Lower lobe of right lung (tissue), 2 donors: ENCODE measurements around the gene ABCC11. TPM values are rescaled to one million over a fixed set of nuclear protein-coding genes. Genes with fewer than 3 reads are reported as not detected.

Experiments
- ATAC-seq, 2 donors: fragments of 200-7000 bp; cut with Tn5 transposase; one replicate each; pipeline ENCODE4 v1.9.1; 2020 to 2022; ENCODE audit warnings: mild to moderate bottlenecking in 2 of 2, moderate library complexity in 2 of 2
- DNase-seq: peaks from one replicate; pipeline ENCODE4 v3.0.0-alpha.2; 2020
- H3K27ac ChIP-seq: fragments of 200-600 bp; one replicate; pipeline ENCODE4 v1.8.0; 2022
- H3K27me3 ChIP-seq: fragments of 200-600 bp; one replicate; pipeline ENCODE4 v1.8.0; 2022; ENCODE audit warnings: low read depth
- H3K36me3 ChIP-seq: fragments of 200-600 bp; one replicate; pipeline ENCODE4 v1.8.0; 2022; ENCODE audit warnings: mild to moderate bottlenecking
- H3K4me1 ChIP-seq: fragments of 200-600 bp; one replicate; pipeline ENCODE4 v1.8.0; 2022
- H3K4me3 ChIP-seq: fragments of 200-600 bp; one replicate; pipeline ENCODE4 v1.8.0; 2022; ENCODE audit warnings: mild to moderate bottlenecking
- H3K9me3 ChIP-seq: fragments of 200-600 bp; one replicate; pipeline ENCODE4 v1.8.0; 2022
- CTCF ChIP-seq: fragments of 200-600 bp; IDR thresholded peaks from one replicate; pipeline ENCODE4 v1.8.0; 2022; ENCODE audit warnings: antibody characterized with exemption, mild to moderate bottlenecking
- intact Hi-C: fragments of 100-400 bp; cut with DNase I; formaldehyde crosslinking; loops from one replicate; pipeline ENCODE4 v1.11.0; 2022
- total RNA-seq: library from RNA; stranded (reverse); fragmentation: NEBNext Ultra II Directional; extraction: Animal tissue kit (Norgen Biotek cat#: 25700); gene quantifications from one replicate; pipeline ENCODE4 v1.2.1, GENCODE V29; 2021
- donor health status: DM: no; HTN: yes; CAD: no; lungs with severe emphysema.

The ABCC11 gene
- total RNA-seq, 1 donor from 2014 or later: not detected

- ATAC-seq: no peak
- no peak for DNase-seq
These were observed 126.1 kb downstream of the ABCC11 start for GRCh38 chr16:48121276-48121675.

DNA sequence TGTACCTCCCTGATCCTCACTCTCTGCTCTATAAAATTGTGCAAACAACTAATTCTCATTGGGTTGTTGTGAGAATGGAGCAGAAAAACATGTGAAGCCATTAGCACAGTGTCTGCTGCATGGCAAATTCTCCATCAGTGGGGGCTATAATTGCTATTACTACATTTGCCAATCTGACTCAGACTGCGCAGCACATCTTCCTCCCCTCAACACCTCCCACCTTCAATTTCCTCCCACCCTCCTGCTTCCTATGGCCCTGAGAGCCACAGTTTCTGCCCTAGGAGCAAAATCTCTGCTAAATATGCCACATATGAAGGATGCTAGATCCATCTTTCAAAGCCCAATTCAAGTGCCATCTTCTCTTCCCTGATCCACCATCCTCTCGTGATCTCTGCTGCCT is 128.5 kb downstream of the ABCC11 start:
- no peak for DNase-seq
- TF ChIP-seq CTCF: no peak
- no peaks in the 10 kb centered on the region for H3K9me3 ChIP-seq
- intact Hi-C loops: no loop called here
- H3K27me3 ChIP-seq: no peaks in the 10 kb centered on the region
- H3K36me3 ChIP-seq: no peaks in the 10 kb centered on the region
- H3K4me1 ChIP-seq: no peaks in the 10 kb centered on the region
- ATAC-seq: no peak
- no peak overlapping the region for H3K27ac ChIP-seq
- no peak overlapping the region for H3K4me3 ChIP-seq

More at GRCh38 chr16:48121276-48121675, 126.1 kb downstream of the ABCC11 start:
- Histone ChIP-seq H3K9me3 (no peaks in the 10 kb centered on the region), H3K27ac (no peak overlapping the region), H3K4me3 (no peak overlapping the region), H3K36me3 (no peaks in the 10 kb centered on the region), H3K4me1 (peaks cover 5% of the 10 kb centered on the region), H3K27me3 (no peaks in the 10 kb centered on the region)
- no peak for TF ChIP-seq CTCF
- intact Hi-C loops: no loop called here

DNA sequence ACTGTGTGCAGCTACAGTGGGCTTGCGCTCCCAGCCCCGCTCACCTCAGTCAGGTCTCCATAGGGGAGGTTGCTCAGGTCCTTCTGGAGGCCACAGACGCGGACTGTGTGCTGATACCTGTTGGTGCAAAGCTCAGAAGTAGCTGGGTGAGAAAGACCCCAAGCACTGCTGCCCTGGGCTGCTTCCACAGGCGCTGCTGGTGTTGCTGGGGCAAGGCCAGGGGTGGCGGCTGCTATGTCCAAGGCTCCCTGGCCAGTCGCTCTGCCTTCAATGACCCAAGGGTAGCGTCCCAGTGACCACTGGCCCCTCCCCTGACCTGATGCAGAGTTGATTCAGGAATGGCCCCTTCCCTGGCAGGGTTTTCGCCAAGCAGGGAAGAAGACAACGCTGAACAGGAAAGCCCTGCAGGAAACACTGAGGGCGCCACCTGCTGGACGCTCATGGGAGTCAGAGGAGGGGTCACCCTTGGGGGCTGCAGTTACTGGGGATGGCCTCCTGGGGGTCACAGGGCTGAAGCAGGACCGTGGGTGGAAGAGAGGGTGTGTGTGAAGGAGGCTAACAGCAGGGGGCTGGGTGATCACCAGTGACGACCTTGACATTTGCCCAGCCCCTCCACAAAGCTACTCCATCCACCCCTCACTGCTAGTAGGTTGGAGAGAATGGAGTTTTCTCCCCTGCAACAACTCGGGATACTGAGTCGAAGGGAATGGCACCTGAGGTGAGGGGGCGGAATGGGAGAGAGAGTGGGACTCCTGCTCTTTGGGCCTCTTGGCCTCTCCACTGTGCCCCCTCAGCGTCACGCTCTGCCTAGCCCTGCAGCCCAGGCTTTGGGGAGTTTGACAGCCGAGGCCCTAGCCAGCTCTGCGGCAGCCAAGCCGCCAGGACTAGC is 129.9 kb downstream of the ABCC11 start:
- Histone ChIP-seq H3K4me1 (no peaks in the 10 kb centered on the region), H3K9me3 (no peaks in the 10 kb centered on the region), H3K36me3 (no peaks in the 10 kb centered on the region), H3K4me3 (no peak overlapping the region), H3K27ac (no peak overlapping the region), H3K27me3 (peaks cover 2% of the 10 kb centered on the region)
- ATAC-seq (peak; percentile 53 to 64), DNase-seq (peak; percentile 62)
- intact Hi-C loops: no loop called here
- peak; percentile 66 for TF ChIP-seq CTCF

Other genes with a start within 250 kb of the ABCC11 start
- gene ABCC12, start 91.5 kb downstream of the ABCC11 start, total RNA-seq: not detected
- gene LONP2, start 3.2 kb downstream of the ABCC11 start, total RNA-seq: 61.0 TPM
- 24.4 TPM for gene SIAH1, start 137.9 kb upstream of the ABCC11 start, total RNA-seq